ENCODE results near the gene INPP5A. TPM values are rescaled to one million over a fixed set of nuclear protein-coding genes. Genes with fewer than 3 reads are reported as not detected.
"Not testable (repeated sequence)": the region's sequence is repeated elsewhere in the genome, so short reads cannot be mapped to it uniquely, and the experiment has no call there.

The INPP5A gene
- total RNA-seq, 1 experiment from 2014 or later, result 44.5 TPM

GRCh38 chr10:132679640-132680039 is 142.1 kb downstream of the INPP5A start:
- no peak overlapping the region for H3K27ac Mint-ChIP-seq (ENCODE audit: unreplicated experiment)
- TF ChIP-seq, protein P1, sequence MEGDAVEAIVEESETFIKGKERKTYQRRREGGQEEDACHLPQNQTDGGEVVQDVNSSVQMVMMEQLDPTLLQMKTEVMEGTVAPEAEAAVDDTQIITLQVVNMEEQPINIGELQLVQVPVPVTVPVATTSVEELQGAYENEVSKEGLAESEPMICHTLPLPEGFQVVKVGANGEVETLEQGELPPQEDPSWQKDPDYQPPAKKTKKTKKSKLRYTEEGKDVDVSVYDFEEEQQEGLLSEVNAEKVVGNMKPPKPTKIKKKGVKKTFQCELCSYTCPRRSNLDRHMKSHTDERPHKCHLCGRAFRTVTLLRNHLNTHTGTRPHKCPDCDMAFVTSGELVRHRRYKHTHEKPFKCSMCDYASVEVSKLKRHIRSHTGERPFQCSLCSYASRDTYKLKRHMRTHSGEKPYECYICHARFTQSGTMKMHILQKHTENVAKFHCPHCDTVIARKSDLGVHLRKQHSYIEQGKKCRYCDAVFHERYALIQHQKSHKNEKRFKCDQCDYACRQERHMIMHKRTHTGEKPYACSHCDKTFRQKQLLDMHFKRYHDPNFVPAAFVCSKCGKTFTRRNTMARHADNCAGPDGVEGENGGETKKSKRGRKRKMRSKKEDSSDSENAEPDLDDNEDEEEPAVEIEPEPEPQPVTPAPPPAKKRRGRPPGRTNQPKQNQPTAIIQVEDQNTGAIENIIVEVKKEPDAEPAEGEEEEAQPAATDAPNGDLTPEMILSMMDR (IDR thresholded peaks at IDR 0.05; ENCODE audit: insufficient read depth in 1 of 2, low read depth in 1 of 2, low read length in 1 of 2, severe bottlenecking in 1 of 2, unreplicated experiment in 1 of 2), result no peak

GRCh38 chr10:132680741-132681140 is 143.2 kb downstream of the INPP5A start:
- peaks cover 10% of the 10 kb centered on the region for H3K36me3 Mint-ChIP-seq (ENCODE audit: insufficient read depth, unreplicated experiment)
- H3K9me3 ChIP-seq; intact Hi-C loops (cut with micrococcal nuclease; ENCODE audit: unreplicated experiment); BruUV-seq (replicated peaks); H3K4me1 Mint-ChIP-seq (ENCODE audit: low read depth, unreplicated experiment); H3K27me3 ChIP-seq (replicated peaks; ENCODE audit: control insufficient read depth, insufficient read depth, low read length); H3K9me3 Mint-ChIP-seq (ENCODE audit: unreplicated experiment); CTCF ChIA-PET; H3K27ac Mint-ChIP-seq (ENCODE audit: unreplicated experiment); POLR2A ChIA-PET; H3K27me3 Mint-ChIP-seq (ENCODE audit: insufficient read depth, unreplicated experiment); DNase-seq; H3K4me3 ChIP-seq (ENCODE audit: low read depth, low read length); H3K36me3 ChIP-seq (ENCODE audit: control insufficient read depth, insufficient read depth, low read length); H3K4me3 Mint-ChIP-seq (ENCODE audit: unreplicated experiment): not testable (repeated sequence)
- peaks cover 14% of the 10 kb centered on the region for H3K4me1 ChIP-seq

More at GRCh38 chr10:132679640-132680039, 142.1 kb downstream of the INPP5A start:
- H3K27me3 ChIP-seq (replicated peaks; ENCODE audit: control insufficient read depth, insufficient read depth, low read length), result no peaks in the 10 kb centered on the region
- H3K9me3 ChIP-seq, result no peaks in the 10 kb centered on the region
- H3K27me3 Mint-ChIP-seq (ENCODE audit: insufficient read depth, unreplicated experiment), result no peaks in the 10 kb centered on the region
- H3K4me1 Mint-ChIP-seq (ENCODE audit: low read depth, unreplicated experiment), result no peaks in the 10 kb centered on the region
- peaks cover 17% of the 10 kb centered on the region for H3K36me3 Mint-ChIP-seq (ENCODE audit: insufficient read depth, unreplicated experiment)
- no peaks in the 10 kb centered on the region for H3K9me3 Mint-ChIP-seq (ENCODE audit: unreplicated experiment)
- ChIA-PET CTCF (no interaction called here), POLR2A (no interaction called here)
- DNase-seq, result no peak
- H3K4me3 ChIP-seq (ENCODE audit: low read depth, low read length), result no peak overlapping the region
- peaks cover 5% of the 10 kb centered on the region for H3K4me1 ChIP-seq
- H3K36me3 ChIP-seq (ENCODE audit: control insufficient read depth, insufficient read depth, low read length), result peaks cover 1% of the 10 kb centered on the region; the same call in 1 of the 2 replicates
- no peak overlapping the region for H3K4me3 Mint-ChIP-seq (ENCODE audit: unreplicated experiment)
- BruUV-seq (replicated peaks), result no TSS peak
- intact Hi-C loops (cut with micrococcal nuclease; ENCODE audit: unreplicated experiment), result no loop called here

GRCh38 chr10:132681858-132682755 is 144.5 kb downstream of the INPP5A start:
- Histone ChIP-seq H3K4me3 (ENCODE audit: low read depth, low read length) (no peak overlapping the region), H3K27me3 (replicated peaks; ENCODE audit: control insufficient read depth, insufficient read depth, low read length) (no peaks in the 10 kb centered on the region), H3K4me1 (peaks cover 15% of the 10 kb centered on the region), H3K9me3 (no peaks in the 10 kb centered on the region), H3K36me3 (ENCODE audit: control insufficient read depth, insufficient read depth, low read length) (no peaks in the 10 kb centered on the region; the same call in 1 of the 2 replicates)
- ChIA-PET CTCF (no interaction called here), POLR2A (no interaction called here)
- peak in 1 of 2 experiments; percentile 26 for DNase-seq
- no peaks in the 10 kb centered on the region for H3K9me3 Mint-ChIP-seq (ENCODE audit: unreplicated experiment)
- TF ChIP-seq, protein P1 (IDR thresholded peaks at IDR 0.05; ENCODE audit: insufficient read depth in 1 of 2, low read depth in 1 of 2, low read length in 1 of 2, severe bottlenecking in 1 of 2, unreplicated experiment in 1 of 2), result no peak
- peaks cover 5% of the 10 kb centered on the region for H3K36me3 Mint-ChIP-seq (ENCODE audit: insufficient read depth, unreplicated experiment)
- no peaks in the 10 kb centered on the region for H3K27me3 Mint-ChIP-seq (ENCODE audit: insufficient read depth, unreplicated experiment)
- BruUV-seq (replicated peaks), result no TSS peak
- peak overlapping the region; percentile 43 for H3K27ac Mint-ChIP-seq (ENCODE audit: unreplicated experiment)
- H3K4me3 Mint-ChIP-seq (ENCODE audit: unreplicated experiment), result no peak overlapping the region
- no peaks in the 10 kb centered on the region for H3K4me1 Mint-ChIP-seq (ENCODE audit: low read depth, unreplicated experiment)
- intact Hi-C loops (cut with micrococcal nuclease; ENCODE audit: unreplicated experiment), result no loop called here
